ENCODE measurements around the gene PDLIM1.

GRCh38 chr10:95291365-95292039 lies 699 bp upstream of the PDLIM1 start:
- TF ChIP-seq POLR2AphosphoS5 (IDR thresholded peaks at IDR 0.05), result no peak
- no peak for TF ChIP-seq POLR2A (IDR thresholded peaks at IDR 0.05; ENCODE audit: low read depth)
- no peak for TF ChIP-seq CTCF (IDR thresholded peaks at IDR 0.05)
- TF ChIP-seq EP300 (IDR thresholded peaks at IDR 0.05), result no peak

Data from esophagus muscularis mucosa (tissue), 4 donors.